H9 (cell line): Measurements from ENCODE around the gene LRCH1. TPM values are rescaled to one million over a fixed set of nuclear protein-coding genes. Genes with fewer than 3 reads are reported as not detected.

Experiments
- DNase-seq: peaks from one replicate; pipeline ENCODE4 v3.0.0-alpha.2; 2017
- H2AFZ ChIP-seq: one replicate; pipeline ENCODE4 v1.6.1; 2013; ENCODE audit warnings: mild to moderate bottlenecking, low read length, control low read depth, moderate library complexity
- H2AK5ac ChIP-seq: 2 replicates; pipeline ENCODE4 v1.6.1; 2013; ENCODE audit warnings: low read length, control low read depth, mixed read lengths; ENCODE audit not compliant: insufficient read length
- H2BK120ac ChIP-seq: one replicate; pipeline ENCODE4 v1.6.1; 2013; ENCODE audit warnings: low read depth, mild to moderate bottlenecking, low read length, control low read depth, inconsistent platforms; ENCODE audit not compliant: poor library complexity, severe bottlenecking
- H2BK12ac ChIP-seq: 2 replicates; pipeline ENCODE4 v1.6.1; 2013; ENCODE audit warnings: low read length, control low read depth, mixed read lengths, low read depth; ENCODE audit not compliant: insufficient read length
- H2BK15ac ChIP-seq: 2 replicates; pipeline ENCODE4 v1.6.1; 2013; ENCODE audit warnings: low read depth, low read length, control low read depth
- H2BK20ac ChIP-seq: one replicate; pipeline ENCODE4 v1.6.1; 2013; ENCODE audit warnings: low read depth, mild to moderate bottlenecking, low read length, control low read depth, inconsistent platforms; ENCODE audit not compliant: poor library complexity, severe bottlenecking
- H2BK5ac ChIP-seq: 2 replicates; pipeline ENCODE4 v1.6.1; 2013; ENCODE audit warnings: low read length, control low read depth, mixed read lengths; ENCODE audit not compliant: insufficient read length
- H3K14ac ChIP-seq: 2 replicates; pipeline ENCODE4 v1.6.1; 2013; ENCODE audit warnings: low read length, control low read depth; ENCODE audit not compliant: insufficient read depth
- H3K18ac ChIP-seq: 2 replicates; pipeline ENCODE4 v1.6.1; 2013; ENCODE audit warnings: low read depth, mild to moderate bottlenecking, mixed read lengths, low read length, control low read depth; ENCODE audit not compliant: insufficient read length
- H3K23ac ChIP-seq: 2 replicates; pipeline ENCODE4 v1.6.1; 2013; ENCODE audit warnings: low read length, control low read depth, mixed read lengths, low read depth; ENCODE audit not compliant: insufficient read length
- H3K23me2 ChIP-seq: 2 replicates; pipeline ENCODE4 v1.6.1; 2013; ENCODE audit warnings: low read depth, mild to moderate bottlenecking, mixed read lengths, low read length, control low read depth; ENCODE audit not compliant: insufficient read length, poor library complexity, severe bottlenecking
- H3K27ac ChIP-seq: 2 replicates; pipeline ENCODE4 v1.5.1; 2013; ENCODE audit warnings: low read length, control low read depth, mixed read lengths, low read depth; ENCODE audit not compliant: insufficient read length
- H3K27me3 ChIP-seq: 2 replicates; pipeline ENCODE4 v1.6.1; 2013; ENCODE audit warnings: low read length, control low read depth, inconsistent platforms; ENCODE audit not compliant: insufficient read depth
- H3K4ac ChIP-seq: 2 replicates; pipeline ENCODE4 v1.6.1; 2013; ENCODE audit warnings: low read depth, mild to moderate bottlenecking, control low read depth, inconsistent platforms, low read length, moderate library complexity
- H3K4me1 ChIP-seq: 2 replicates; pipeline ENCODE4 v1.6.1; 2013; ENCODE audit warnings: low read length, control low read depth, inconsistent platforms; ENCODE audit not compliant: insufficient read depth
- H3K4me2 ChIP-seq: 2 replicates; pipeline ENCODE4 v1.6.1; 2013; ENCODE audit warnings: low read length, control low read depth, mixed read lengths; ENCODE audit not compliant: insufficient read length, insufficient read depth
- H3K56ac ChIP-seq: 2 replicates; pipeline ENCODE4 v1.6.1; 2013; ENCODE audit warnings: low read depth, mild to moderate bottlenecking, mixed read lengths, low read length, control low read depth; ENCODE audit not compliant: insufficient read length
- H3K79me1 ChIP-seq: 2 replicates; pipeline ENCODE4 v1.6.1; 2013; ENCODE audit warnings: low read depth, mild to moderate bottlenecking, moderate library complexity, low read length, control low read depth, inconsistent platforms; ENCODE audit not compliant: insufficient read depth, poor library complexity, severe bottlenecking
- H3K79me2 ChIP-seq: 2 replicates; pipeline ENCODE4 v1.6.1; 2013; ENCODE audit warnings: low read length, control low read depth, inconsistent platforms; ENCODE audit not compliant: insufficient read depth
- H3K9ac ChIP-seq: 2 replicates; pipeline ENCODE4 v1.6.1; 2013; ENCODE audit warnings: low read length, control low read depth, mixed read lengths; ENCODE audit not compliant: insufficient read length; ENCODE audit errors: extremely low read depth
- H3K9me3 ChIP-seq: one replicate; pipeline ENCODE4 v1.6.1; 2013; ENCODE audit warnings: low read depth, low read length, inconsistent platforms; ENCODE audit not compliant: control insufficient read depth
- H3T11ph ChIP-seq: one replicate; pipeline ENCODE4 v1.6.1; 2013; ENCODE audit warnings: mild to moderate bottlenecking, low read length, control low read depth, inconsistent platforms
- H4K20me1 ChIP-seq: one replicate; pipeline ENCODE4 v1.6.1; 2013; ENCODE audit not compliant: control insufficient read depth, insufficient read length, insufficient read depth
- H4K5ac ChIP-seq: 2 replicates; pipeline ENCODE4 v1.6.1; 2013; ENCODE audit warnings: low read depth, mild to moderate bottlenecking, mixed read lengths, low read length, control low read depth; ENCODE audit not compliant: insufficient read length
- H4K8ac ChIP-seq: replicated peaks from 2 replicates; pipeline ENCODE4 v1.6.1; 2013; ENCODE audit warnings: low read length, control low read depth, mixed read lengths, low read depth; ENCODE audit not compliant: insufficient read length
- H4K91ac ChIP-seq: 2 replicates; pipeline ENCODE4 v1.6.1; 2013; ENCODE audit warnings: low read depth, mild to moderate bottlenecking, moderate library complexity, mixed read lengths, low read length, control low read depth; ENCODE audit not compliant: insufficient read length
- H3K27ac Mint-ChIP-seq, 3 experiments: 2 replicates in 2 of 3; 3 replicates in 1 of 3; pipeline ENCODE4 v1.8.0; 2020 to 2021; ENCODE audit warnings: mixed read lengths in 3 of 3, mild to moderate bottlenecking in 1 of 3, moderate library complexity in 1 of 3
- H3K27me3 Mint-ChIP-seq: 2 replicates; pipeline ENCODE4 v1.8.0; 2021; ENCODE audit warnings: low read depth, mild to moderate bottlenecking, moderate library complexity, mixed read lengths
- H3K36me3 Mint-ChIP-seq, 3 experiments: 2 replicates in 2 of 3; 3 replicates in 1 of 3; pipeline ENCODE4 v1.8.0; 2020 to 2021; ENCODE audit warnings: low read depth in 3 of 3, mixed read lengths in 3 of 3; ENCODE audit not compliant: insufficient read depth in 1 of 3
- H3K4me1 Mint-ChIP-seq, 2 experiments: 2 replicates each; pipeline ENCODE4 v1.8.0; 2020; ENCODE audit warnings: mixed read lengths in 2 of 2
- H3K4me3 Mint-ChIP-seq, 2 experiments: 2 replicates in 1 of 2; 3 replicates in 1 of 2; pipeline ENCODE4 v1.8.0; 2020 to 2021; ENCODE audit warnings: mild to moderate bottlenecking in 2 of 2, mixed read lengths in 2 of 2, moderate library complexity in 1 of 2
- H3K9me3 Mint-ChIP-seq, 2 experiments: 2 replicates in 1 of 2; 3 replicates in 1 of 2; pipeline ENCODE4 v1.8.0; 2020; ENCODE audit warnings: mild to moderate bottlenecking in 2 of 2, mixed read lengths in 2 of 2, moderate library complexity in 1 of 2
- WGBS: extraction: QIAGEN DNeasy Blood & Tissue Kit; methylation state at CpG from one replicate; pipeline ENCODE4 v1.1.7; 2013; ENCODE audit warnings: missing lambda C conversion rate, low lambda C conversion rate, mixed read lengths; ENCODE audit not compliant: insufficient read length; ENCODE audit errors: extremely low coverage; 5-methylcytosine and 5-hydroxymethylcytosine counted together
- total RNA-seq: library from RNA; stranded (reverse); gene quantifications from 2 replicates; pipeline ENCODE4 v1.2.1, GENCODE V29; 2021
- TF ChIP-seq, protein P1 (sequence below): fragments of 200-600 bp; sonication (generic); conservative IDR thresholded peaks from 3 replicates; pipeline ENCODE4 v1.8.0; 2021; ENCODE audit warnings: antibody characterized with exemption, mild to moderate bottlenecking

The LRCH1 gene
- total RNA-seq, 1 experiment from 2014 or later, result 8.0 TPM

- H2AFZ ChIP-seq, result no peak overlapping the region
- H3K36me3 Mint-ChIP-seq, result peaks cover 0 to 8% (median 0%) of the 10 kb centered on the region in 3 experiments; a peak in 1 of 7 replicates
- H3K79me1 ChIP-seq, result peaks cover 2% of the 10 kb centered on the region
- H3K4ac ChIP-seq, result no peak overlapping the region
- TF ChIP-seq, protein P1, sequence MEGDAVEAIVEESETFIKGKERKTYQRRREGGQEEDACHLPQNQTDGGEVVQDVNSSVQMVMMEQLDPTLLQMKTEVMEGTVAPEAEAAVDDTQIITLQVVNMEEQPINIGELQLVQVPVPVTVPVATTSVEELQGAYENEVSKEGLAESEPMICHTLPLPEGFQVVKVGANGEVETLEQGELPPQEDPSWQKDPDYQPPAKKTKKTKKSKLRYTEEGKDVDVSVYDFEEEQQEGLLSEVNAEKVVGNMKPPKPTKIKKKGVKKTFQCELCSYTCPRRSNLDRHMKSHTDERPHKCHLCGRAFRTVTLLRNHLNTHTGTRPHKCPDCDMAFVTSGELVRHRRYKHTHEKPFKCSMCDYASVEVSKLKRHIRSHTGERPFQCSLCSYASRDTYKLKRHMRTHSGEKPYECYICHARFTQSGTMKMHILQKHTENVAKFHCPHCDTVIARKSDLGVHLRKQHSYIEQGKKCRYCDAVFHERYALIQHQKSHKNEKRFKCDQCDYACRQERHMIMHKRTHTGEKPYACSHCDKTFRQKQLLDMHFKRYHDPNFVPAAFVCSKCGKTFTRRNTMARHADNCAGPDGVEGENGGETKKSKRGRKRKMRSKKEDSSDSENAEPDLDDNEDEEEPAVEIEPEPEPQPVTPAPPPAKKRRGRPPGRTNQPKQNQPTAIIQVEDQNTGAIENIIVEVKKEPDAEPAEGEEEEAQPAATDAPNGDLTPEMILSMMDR, result no peak
- H3K27ac ChIP-seq, result no peak overlapping the region
- H3K14ac ChIP-seq, result no peak overlapping the region
- H3K23ac ChIP-seq, result no peak overlapping the region
- no peaks in the 10 kb centered on the region for H3K27me3 ChIP-seq
- no peak overlapping the region for H3K4me2 ChIP-seq
- H2BK15ac ChIP-seq, result no peak overlapping the region
- no peaks in the 10 kb centered on the region for H3K4me1 ChIP-seq
- H3K27me3 Mint-ChIP-seq, result no peaks in the 10 kb centered on the region
- H3K9ac ChIP-seq, result no peak overlapping the region
- peaks cover 7 to 12% of the 10 kb centered on the region in 2 experiments; a peak in 2 of 4 replicates for H3K4me1 Mint-ChIP-seq
- H3K4me3 Mint-ChIP-seq, result no peak overlapping the region
- H3T11ph ChIP-seq, result no peak overlapping the region
- no peaks in the 10 kb centered on the region for H3K9me3 ChIP-seq
- H2AK5ac ChIP-seq, result no peak overlapping the region
- no peak overlapping the region for H2BK120ac ChIP-seq
- H3K27ac Mint-ChIP-seq, result no peak overlapping the region
- H3K56ac ChIP-seq, result no peak overlapping the region
- no peaks in the 10 kb centered on the region for H4K20me1 ChIP-seq
- no peak overlapping the region for H2BK5ac ChIP-seq
- no peak overlapping the region for H4K5ac ChIP-seq
- H3K79me2 ChIP-seq, result no peaks in the 10 kb centered on the region
- H4K91ac ChIP-seq, result no peak overlapping the region
- H3K18ac ChIP-seq, result no peak overlapping the region
- H3K9me3 Mint-ChIP-seq, result peaks cover 0 to 3% of the 10 kb centered on the region in 2 experiments; a peak in 2 of 5 replicates
- H3K23me2 ChIP-seq, result no peaks in the 10 kb centered on the region
- WGBS, result no CpG with 5 or more reads among the region's 5 CpGs
- no peak overlapping the region for H2BK20ac ChIP-seq
- H2BK12ac ChIP-seq, result no peak overlapping the region
- no peak overlapping the region for H4K8ac ChIP-seq
- DNase-seq, result no peak
Measured at GRCh38 chr13:46580362-46580839, 27.4 kb downstream of the LRCH1 start.
